ENCODE data around the gene ESRRA. TPM values are rescaled to one million over a fixed set of nuclear protein-coding genes. Genes with fewer than 3 reads are reported as not detected.
"Not testable (repeated sequence)": the region's sequence is repeated elsewhere in the genome, so short reads cannot be mapped to it uniquely, and the experiment has no call there.

Gene ESRRA
- total RNA-seq, 4 donors from 2014 or later: 26.0 to 39.3 (median 28.7) TPM

- no peak for TF ChIP-seq CTCF (IDR thresholded peaks at IDR 0.05)
- TF ChIP-seq POLR2A (IDR thresholded peaks at IDR 0.05): no peak
- TF ChIP-seq EP300 (IDR thresholded peaks at IDR 0.05): no peak
- peaks cover 0 to 41% (median 11%) of the 10 kb centered on the region in 3 donors for H3K36me3 ChIP-seq
- WGBS, 2 donors: 82 to 89% methylated on average over 5 of the region's 5 CpGs
- no peak overlapping the region for H3K4me3 ChIP-seq
- no peak for DNase-seq (ENCODE audit: low spot score in 2 of 2)
- H3K27me3 ChIP-seq: no peaks in the 10 kb centered on the region
- H3K27ac ChIP-seq: peak overlapping the region in 1 of 4 donors; percentile 40
- H3K9me3 ChIP-seq: no peaks in the 10 kb centered on the region
- H3K4me1 ChIP-seq: peaks cover 0 to 23% (median 10%) of the 10 kb centered on the region in 4 donors
Measured at GRCh38 chr11:64321533-64321932, 16.2 kb downstream of the ESRRA start.

GRCh38 chr11:64322925-64323260 lies 17.6 kb downstream of the ESRRA start:
- peaks cover 0 to 41% (median 11%) of the 10 kb centered on the region in 3 donors for H3K36me3 ChIP-seq
- peaks cover 0 to 18% (median 7%) of the 10 kb centered on the region in 4 donors for H3K4me1 ChIP-seq
- peaks cover 0 to 5% (median 0%) of the 10 kb centered on the region in 4 donors for H3K9me3 ChIP-seq
- no peaks in the 10 kb centered on the region for H3K27me3 ChIP-seq
- WGBS, 2 donors: 45 to 69% methylated on average over 2 to 7 of the region's 7 CpGs
- no peak for TF ChIP-seq POLR2A (IDR thresholded peaks at IDR 0.05)
- no peak for TF ChIP-seq EP300 (IDR thresholded peaks at IDR 0.05)
- no peak for TF ChIP-seq CTCF (IDR thresholded peaks at IDR 0.05)
- H3K27ac ChIP-seq: no peak overlapping the region
- no peak overlapping the region for H3K4me3 ChIP-seq
- no peak for DNase-seq (ENCODE audit: low spot score in 2 of 2)

GRCh38 chr11:64323373-64323772 lies 18.0 kb downstream of the ESRRA start:
- no peak for TF ChIP-seq EP300 (IDR thresholded peaks at IDR 0.05)
- no peak for TF ChIP-seq CTCF (IDR thresholded peaks at IDR 0.05)
- TF ChIP-seq POLR2A (IDR thresholded peaks at IDR 0.05): no peak
- peaks cover 0 to 41% (median 11%) of the 10 kb centered on the region in 3 donors for H3K36me3 ChIP-seq
- DNase-seq (ENCODE audit: low spot score in 2 of 2): no peak
- no peak overlapping the region for H3K4me3 ChIP-seq
- H3K27me3 ChIP-seq: no peaks in the 10 kb centered on the region
- H3K9me3 ChIP-seq: peaks cover 0 to 5% (median 0%) of the 10 kb centered on the region in 4 donors
- H3K27ac ChIP-seq: no peak overlapping the region
- peaks cover 0 to 18% (median 7%) of the 10 kb centered on the region in 4 donors for H3K4me1 ChIP-seq
- WGBS, 2 donors: 34 to 57% methylated on average over 5 of the region's 5 CpGs

- DNase-seq (ENCODE audit: low spot score in 2 of 2); H3K27ac ChIP-seq; H3K27me3 ChIP-seq; H3K4me3 ChIP-seq; H3K9me3 ChIP-seq: not testable (repeated sequence)
- peaks cover 0 to 41% (median 11%) of the 10 kb centered on the region in 3 donors for H3K36me3 ChIP-seq
- 72 to 78% methylated on average over 4 of the region's 4 CpGs for WGBS, 2 donors
- H3K4me1 ChIP-seq: peaks cover 0 to 16% (median 5%) of the 10 kb centered on the region in 4 donors
Measured at GRCh38 chr11:64323984-64324383, 18.7 kb downstream of the ESRRA start.

GRCh38 chr11:64324692-64325469 lies 19.6 kb downstream of the ESRRA start:
- Histone ChIP-seq H3K9me3 (peaks cover 0 to 5% (median 0%) of the 10 kb centered on the region in 4 donors), H3K4me1 (peaks cover 0 to 16% (median 2%) of the 10 kb centered on the region in 4 donors), H3K36me3 (peaks cover 0 to 34% (median 11%) of the 10 kb centered on the region in 3 donors), H3K27me3 (no peaks in the 10 kb centered on the region), H3K4me3 (no peak overlapping the region), H3K27ac (no peak overlapping the region)
- TF ChIP-seq EP300 (IDR thresholded peaks at IDR 0.05) (no peak), CTCF (IDR thresholded peaks at IDR 0.05) (no peak), POLR2A (IDR thresholded peaks at IDR 0.05) (no peak)
- WGBS, 2 donors: 80% methylated on average over 11 of the region's 11 CpGs
- DNase-seq (ENCODE audit: low spot score in 2 of 2): no peak

All from tibial nerve (tissue), 4 donors.